ENCODE measurements around the gene TXLNG.
A peak's percentile ranks its signal among the peaks of the same experiment; 100 is the strongest.

The TXLNG gene

GRCh38 chrX:16867947-16868346 lies 81.7 kb downstream of the TXLNG start:
- H3K27me3 ChIP-seq (ENCODE audit: control insufficient read depth in 1 of 2, insufficient read depth in 2 of 2, low read length in 2 of 2) = peaks cover 0 to 5% of the 10 kb centered on the region in 2 donors
- no peaks in the 10 kb centered on the region for H3K9me3 ChIP-seq (ENCODE audit: low read length)
- peaks cover 17% of the 10 kb centered on the region for H3K4me1 ChIP-seq (ENCODE audit: insufficient read depth, low read length)
- H3K9ac ChIP-seq (ENCODE audit: low read length) = no peak overlapping the region
- H3K4me3 ChIP-seq (ENCODE audit: low read depth in 1 of 2, low read length in 2 of 2) = no peak overlapping the region
- no peak overlapping the region for H3K27ac ChIP-seq (ENCODE audit: low read depth, low read length)
- H3K36me3 ChIP-seq (ENCODE audit: insufficient read depth, low read length) = no peaks in the 10 kb centered on the region

- Histone ChIP-seq H3K9me3 (ENCODE audit: low read length) (no peaks in the 10 kb centered on the region), H3K27ac (ENCODE audit: low read depth, low read length) (no peak overlapping the region), H3K27me3 (ENCODE audit: control insufficient read depth in 1 of 2, insufficient read depth in 2 of 2, low read length in 2 of 2) (peaks cover 0 to 7% of the 10 kb centered on the region in 2 donors), H3K36me3 (ENCODE audit: insufficient read depth, low read length) (no peaks in the 10 kb centered on the region), H3K9ac (ENCODE audit: low read length) (peak overlapping the region; percentile 64), H3K4me1 (ENCODE audit: insufficient read depth, low read length) (peaks cover 17% of the 10 kb centered on the region), H3K4me3 (ENCODE audit: low read depth in 1 of 2, low read length in 2 of 2) (peak overlapping the region; percentile 21 to 68)
Observed at GRCh38 chrX:16868920-16869319, 82.7 kb downstream of the TXLNG start.

DNA sequence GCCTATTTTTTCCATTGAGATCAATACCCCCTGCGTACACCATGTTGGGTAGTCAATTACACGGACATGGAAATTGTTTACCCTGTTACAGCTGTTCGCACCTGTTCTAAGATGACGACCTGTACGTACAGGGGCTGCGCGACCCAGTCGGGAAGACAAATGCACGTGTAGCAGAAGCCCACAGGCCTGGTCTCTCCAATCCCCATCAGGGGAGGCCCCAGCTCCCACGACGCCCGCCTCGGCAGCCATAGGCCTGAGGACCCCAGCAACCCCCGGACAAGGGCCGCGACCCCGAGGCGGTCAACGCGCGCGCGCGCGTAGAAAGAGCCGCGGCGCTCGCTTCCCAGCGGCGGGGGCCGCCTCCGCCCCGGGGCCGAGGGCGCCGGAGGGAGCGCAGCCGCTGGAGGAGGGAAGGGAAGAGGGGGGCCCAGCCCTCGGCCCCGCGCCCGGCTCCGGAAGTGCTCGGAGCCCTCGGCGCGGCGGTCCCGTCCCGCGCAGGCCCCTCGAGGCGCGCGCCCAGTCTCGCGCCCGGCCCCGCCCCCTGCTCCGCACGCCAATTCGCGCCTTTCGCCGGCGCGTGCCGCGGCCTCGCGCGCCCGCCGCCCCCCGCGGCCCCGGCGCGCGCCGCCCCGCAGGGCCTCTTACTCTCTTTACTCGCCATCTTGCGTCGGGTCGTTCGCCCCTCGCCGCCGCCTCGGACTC lies 83.3 kb downstream of the TXLNG start:
- H3K4me3 ChIP-seq (ENCODE audit: low read depth in 1 of 2, low read length in 2 of 2) = peak overlapping the region; percentile 58 to 68
- H3K36me3 ChIP-seq (ENCODE audit: insufficient read depth, low read length) = no peaks in the 10 kb centered on the region
- peaks cover 0 to 7% of the 10 kb centered on the region in 2 donors for H3K27me3 ChIP-seq (ENCODE audit: control insufficient read depth in 1 of 2, insufficient read depth in 2 of 2, low read length in 2 of 2)
- H3K9ac ChIP-seq (ENCODE audit: low read length) = peak overlapping the region; percentile 64
- H3K27ac ChIP-seq (ENCODE audit: low read depth, low read length) = peak overlapping the region; percentile 89
- H3K4me1 ChIP-seq (ENCODE audit: insufficient read depth, low read length) = peaks cover 17% of the 10 kb centered on the region
- H3K9me3 ChIP-seq (ENCODE audit: low read length) = no peaks in the 10 kb centered on the region

DNA sequence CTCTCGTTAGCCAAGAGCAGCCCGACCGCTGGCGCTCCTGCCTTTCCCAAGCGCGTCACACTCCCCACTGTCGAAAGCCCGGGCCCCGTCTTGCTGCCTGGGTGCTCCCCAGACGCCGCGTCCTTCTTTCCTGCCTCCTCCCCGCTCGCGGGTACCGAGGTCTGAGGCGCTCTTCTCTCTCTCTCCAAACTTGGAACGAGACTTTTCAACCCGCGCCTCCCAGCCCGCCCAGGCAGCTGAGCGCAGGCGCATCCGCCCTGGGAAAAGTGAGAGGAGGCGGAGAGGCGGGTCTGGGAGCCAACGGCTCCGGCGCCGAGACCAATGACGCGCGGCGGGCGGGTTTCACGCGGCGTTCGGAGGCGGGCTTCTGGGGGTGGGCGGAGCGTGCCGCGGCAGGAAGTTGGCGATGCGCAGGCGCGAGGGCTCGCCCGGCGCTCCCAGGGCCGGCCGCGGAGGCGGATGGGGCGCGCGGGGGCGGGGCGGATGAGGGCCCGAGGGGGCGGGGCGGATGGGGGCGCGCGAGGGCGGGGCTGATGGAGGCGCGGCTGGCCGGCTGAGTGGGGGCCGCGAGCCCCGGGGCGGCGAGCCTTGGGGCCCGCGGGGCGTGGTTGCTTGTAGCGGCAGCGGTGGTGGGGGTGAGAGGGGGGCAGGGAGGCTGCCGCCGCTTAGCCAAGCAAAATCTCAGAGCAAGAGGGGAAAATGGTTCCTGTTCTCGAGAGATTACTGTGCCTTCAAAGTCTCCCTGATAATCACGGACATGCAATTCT lies 84.0 kb downstream of the TXLNG start, which contains the start of gene RBBP7:
Gene RBBP7, minus strand, starts transcription at position 268 of the 767 bp plus-strand sequence. CDS start 309 bp downstream, outside the sequence.
- peak within 1 kb of the TSS; percentile 89 for H3K27ac ChIP-seq (ENCODE audit: low read depth, low read length)
- peaks cover 0 to 7% of the 10 kb centered on the region in 2 donors for H3K27me3 ChIP-seq (ENCODE audit: control insufficient read depth in 1 of 2, insufficient read depth in 2 of 2, low read length in 2 of 2)
- no peaks in the 10 kb centered on the region for H3K36me3 ChIP-seq (ENCODE audit: insufficient read depth, low read length)
- H3K4me1 ChIP-seq (ENCODE audit: insufficient read depth, low read length) = peaks cover 17% of the 10 kb centered on the region
- peak within 1 kb of the TSS; percentile 64 for H3K9ac ChIP-seq (ENCODE audit: low read length)
- peak within 1 kb of the TSS; percentile 60 to 68 for H3K4me3 ChIP-seq (ENCODE audit: low read depth in 1 of 2, low read length in 2 of 2)
- no peaks in the 10 kb centered on the region for H3K9me3 ChIP-seq (ENCODE audit: low read length)

DNA sequence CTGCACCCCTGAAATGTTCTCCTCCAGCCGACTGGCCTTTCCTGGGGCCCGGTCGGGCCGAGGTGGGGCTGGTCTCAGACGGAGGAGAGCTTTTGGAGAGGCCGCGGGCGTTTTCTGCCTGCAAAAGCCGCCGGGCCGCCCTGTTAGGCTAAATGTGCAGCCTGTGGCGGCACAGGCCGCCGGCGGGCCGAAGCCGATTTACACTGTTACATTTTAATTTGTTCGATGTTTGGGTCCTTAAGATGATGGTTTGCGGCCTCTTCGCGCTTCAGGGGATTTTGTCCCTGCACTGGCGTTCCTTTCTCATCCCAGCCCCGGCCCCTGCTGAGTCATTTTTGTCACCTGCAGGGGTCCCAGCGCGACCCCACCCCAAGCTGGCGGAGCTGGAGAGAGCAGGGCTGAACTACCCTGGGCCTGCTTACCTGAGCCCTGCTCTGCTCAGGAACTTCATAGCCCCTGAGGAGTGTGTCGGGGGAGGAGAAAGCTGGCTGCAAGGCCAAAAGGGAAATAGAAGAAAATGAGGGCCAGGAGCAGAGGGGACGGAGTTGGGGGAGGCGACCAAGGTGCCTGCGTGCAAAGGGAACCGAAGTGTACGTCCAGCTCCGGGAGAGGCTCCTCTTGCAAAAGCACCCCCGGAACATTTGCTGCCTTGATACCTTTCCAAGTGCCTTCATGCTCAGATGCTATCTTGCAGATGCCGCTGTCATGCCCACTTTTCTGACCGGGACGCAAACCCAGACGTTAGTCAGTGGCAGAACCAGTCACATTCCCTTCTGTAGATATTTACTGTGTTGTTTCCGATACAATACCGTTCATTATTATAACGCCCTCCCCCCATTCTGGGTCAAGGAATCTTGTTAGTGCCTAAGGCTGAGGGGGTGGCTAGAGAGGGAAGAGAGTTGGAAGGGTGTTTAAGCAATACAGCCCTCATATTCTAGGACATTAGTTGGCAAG lies 84.9 kb downstream of the TXLNG start:
- peaks cover 17% of the 10 kb centered on the region for H3K4me1 ChIP-seq (ENCODE audit: insufficient read depth, low read length)
- peak overlapping the region; percentile 54 for H3K27ac ChIP-seq (ENCODE audit: low read depth, low read length)
- no peaks in the 10 kb centered on the region for H3K9me3 ChIP-seq (ENCODE audit: low read length)
- peak overlapping the region; percentile 60 to 66 for H3K4me3 ChIP-seq (ENCODE audit: low read depth in 1 of 2, low read length in 2 of 2)
- H3K27me3 ChIP-seq (ENCODE audit: control insufficient read depth in 1 of 2, insufficient read depth in 2 of 2, low read length in 2 of 2) = peaks cover 0 to 7% of the 10 kb centered on the region in 2 donors
- peak overlapping the region; percentile 0 for H3K9ac ChIP-seq (ENCODE audit: low read length)
- no peaks in the 10 kb centered on the region for H3K36me3 ChIP-seq (ENCODE audit: insufficient read depth, low read length)

GRCh38 chrX:16873106-16873505 lies 86.8 kb downstream of the TXLNG start:
- Histone ChIP-seq H3K4me3 (ENCODE audit: low read depth in 1 of 2, low read length in 2 of 2) (no peak overlapping the region), H3K9me3 (ENCODE audit: low read length) (no peaks in the 10 kb centered on the region), H3K36me3 (ENCODE audit: insufficient read depth, low read length) (no peaks in the 10 kb centered on the region), H3K27me3 (ENCODE audit: control insufficient read depth in 1 of 2, insufficient read depth in 2 of 2, low read length in 2 of 2) (peaks cover 0 to 7% of the 10 kb centered on the region in 2 donors), H3K4me1 (ENCODE audit: insufficient read depth, low read length) (peaks cover 11% of the 10 kb centered on the region), H3K27ac (ENCODE audit: low read depth, low read length) (no peak overlapping the region), H3K9ac (ENCODE audit: low read length) (no peak overlapping the region)

GRCh38 chrX:16874458-16875095 lies 88.3 kb downstream of the TXLNG start:
- Histone ChIP-seq H3K9ac (ENCODE audit: low read length) (no peak overlapping the region), H3K4me1 (ENCODE audit: insufficient read depth, low read length) (no peaks in the 10 kb centered on the region), H3K4me3 (ENCODE audit: low read depth in 1 of 2, low read length in 2 of 2) (no peak overlapping the region), H3K27me3 (ENCODE audit: control insufficient read depth in 1 of 2, insufficient read depth in 2 of 2, low read length in 2 of 2) (peaks cover 0 to 11% of the 10 kb centered on the region in 2 donors), H3K36me3 (ENCODE audit: insufficient read depth, low read length) (no peaks in the 10 kb centered on the region), H3K27ac (ENCODE audit: low read depth, low read length) (no peak overlapping the region), H3K9me3 (ENCODE audit: low read length) (no peaks in the 10 kb centered on the region)

- Histone ChIP-seq H3K9ac (ENCODE audit: low read length) (no peak overlapping the region), H3K9me3 (ENCODE audit: low read length) (no peaks in the 10 kb centered on the region), H3K4me1 (ENCODE audit: insufficient read depth, low read length) (no peaks in the 10 kb centered on the region), H3K36me3 (ENCODE audit: insufficient read depth, low read length) (no peaks in the 10 kb centered on the region), H3K27ac (ENCODE audit: low read depth, low read length) (no peak overlapping the region), H3K4me3 (ENCODE audit: low read depth in 1 of 2, low read length in 2 of 2) (no peak overlapping the region), H3K27me3 (ENCODE audit: control insufficient read depth in 1 of 2, insufficient read depth in 2 of 2, low read length in 2 of 2) (peaks cover 0 to 11% of the 10 kb centered on the region in 2 donors)
Observed at GRCh38 chrX:16876696-16877095, 90.4 kb downstream of the TXLNG start.

GRCh38 chrX:16882169-16882568 lies 95.9 kb downstream of the TXLNG start:
- Histone ChIP-seq H3K4me3 (ENCODE audit: low read depth in 1 of 2, low read length in 2 of 2) (peak overlapping the region in 1 of 2 donors; percentile 70), H3K4me1 (ENCODE audit: insufficient read depth, low read length) (peaks cover 4% of the 10 kb centered on the region), H3K27ac (ENCODE audit: low read depth, low read length) (peak overlapping the region; percentile 49), H3K36me3 (ENCODE audit: insufficient read depth, low read length) (no peaks in the 10 kb centered on the region), H3K9ac (ENCODE audit: low read length) (no peak overlapping the region), H3K9me3 (ENCODE audit: low read length) (no peaks in the 10 kb centered on the region), H3K27me3 (ENCODE audit: control insufficient read depth in 1 of 2, insufficient read depth in 2 of 2, low read length in 2 of 2) (peaks cover 0 to 4% of the 10 kb centered on the region in 2 donors)

DNA sequence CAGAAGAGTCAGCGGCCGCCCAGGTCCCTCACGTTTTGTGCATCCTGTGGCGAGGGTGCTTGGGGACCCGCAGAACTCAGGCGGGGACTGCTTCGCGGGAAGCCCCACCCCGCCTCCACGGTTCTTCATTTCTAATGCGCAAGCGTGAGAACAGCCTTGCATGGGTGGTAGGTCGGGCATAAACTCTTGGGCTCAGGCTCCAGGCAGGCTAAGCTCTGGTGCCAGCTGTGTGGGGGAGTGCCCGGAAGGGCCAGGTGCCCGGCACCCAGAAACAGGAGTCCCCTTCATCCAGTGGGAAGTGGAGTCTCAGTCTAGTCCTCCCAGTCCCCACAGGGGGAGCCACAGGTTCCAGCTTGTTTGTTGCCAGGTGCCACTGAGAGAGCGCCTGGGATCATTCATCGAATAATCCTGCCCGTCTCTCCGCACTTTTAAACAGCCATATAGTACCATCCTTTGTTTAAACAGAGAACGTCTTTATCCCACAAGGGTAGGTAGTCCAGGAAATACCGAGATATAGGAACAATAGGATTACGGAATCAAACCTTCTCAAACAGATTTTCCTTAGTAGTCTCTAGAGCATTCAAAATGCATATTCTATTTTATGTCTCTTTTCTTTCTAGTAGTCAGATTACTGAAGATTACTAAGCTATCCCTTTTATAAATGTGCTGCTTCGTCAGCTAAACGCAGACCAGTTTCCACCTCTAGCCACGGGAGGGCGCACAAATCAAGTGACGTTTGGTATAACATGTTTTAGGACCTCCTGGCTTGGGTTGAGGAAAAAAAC lies 96.6 kb downstream of the TXLNG start:
- peaks cover 4% of the 10 kb centered on the region for H3K4me1 ChIP-seq (ENCODE audit: insufficient read depth, low read length)
- peak overlapping the region; percentile 49 for H3K27ac ChIP-seq (ENCODE audit: low read depth, low read length)
- H3K27me3 ChIP-seq (ENCODE audit: control insufficient read depth in 1 of 2, insufficient read depth in 2 of 2, low read length in 2 of 2) = peaks cover 0 to 4% of the 10 kb centered on the region in 2 donors
- H3K36me3 ChIP-seq (ENCODE audit: insufficient read depth, low read length) = no peaks in the 10 kb centered on the region
- H3K9me3 ChIP-seq (ENCODE audit: low read length) = no peaks in the 10 kb centered on the region
- H3K9ac ChIP-seq (ENCODE audit: low read length) = peak overlapping the region; percentile 65
- H3K4me3 ChIP-seq (ENCODE audit: low read depth in 1 of 2, low read length in 2 of 2) = peak overlapping the region; percentile 38 to 70
